Trophoblast cell (in vitro differentiated cells and primary cell): ENCODE results near the gene REEP1.
A peak's percentile ranks its signal among the peaks of the same experiment; 100 is the strongest.

Source experiments
- DNase-seq, 2 donors: peaks; one replicate each; pipeline ENCODE4 v3.0.0-alpha.2; 2016
- H2AFZ ChIP-seq: 2 replicates; pipeline ENCODE4 v1.6.1; 2013; ENCODE audit warnings: low read length, moderate library complexity, mild to moderate bottlenecking; ENCODE audit not compliant: insufficient read depth, poor library complexity
- H2AK5ac ChIP-seq: 2 replicates; pipeline ENCODE4 v1.6.1; 2013; ENCODE audit warnings: mild to moderate bottlenecking, low read length
- H2BK120ac ChIP-seq: 2 replicates; pipeline ENCODE4 v1.6.1; 2013; ENCODE audit warnings: low read length, mild to moderate bottlenecking, moderate library complexity; ENCODE audit not compliant: insufficient read depth, poor library complexity
- H2BK12ac ChIP-seq: 2 replicates; pipeline ENCODE4 v1.6.1; 2013; ENCODE audit warnings: mild to moderate bottlenecking, low read length, moderate library complexity
- H2BK5ac ChIP-seq: 2 replicates; pipeline ENCODE4 v1.6.1; 2013; ENCODE audit warnings: low read length, low read depth, moderate library complexity, mild to moderate bottlenecking; ENCODE audit not compliant: poor library complexity
- H3K14ac ChIP-seq: 2 replicates; pipeline ENCODE4 v1.6.1; 2013; ENCODE audit warnings: mild to moderate bottlenecking, low read length
- H3K18ac ChIP-seq: 2 replicates; pipeline ENCODE4 v1.6.1; 2013; ENCODE audit warnings: mild to moderate bottlenecking, low read length
- H3K23ac ChIP-seq: 2 replicates; pipeline ENCODE4 v1.6.1; 2013; ENCODE audit warnings: low read length
- H3K27ac ChIP-seq: 2 replicates; pipeline ENCODE4 v1.5.1; 2013; ENCODE audit warnings: low read depth, mild to moderate bottlenecking, inconsistent platforms, low read length, moderate library complexity
- H3K27me3 ChIP-seq: 2 replicates; pipeline ENCODE4 v1.6.1; 2013; ENCODE audit warnings: inconsistent platforms, mild to moderate bottlenecking, low read length, moderate library complexity; ENCODE audit not compliant: insufficient read depth
- H3K36me3 ChIP-seq, 2 experiments: 1 replicate in 1 of 2; 2 replicates in 1 of 2; pipeline ENCODE4 v1.6.1; 2013; ENCODE audit warnings: low read length in 2 of 2, mild to moderate bottlenecking in 2 of 2, moderate library complexity in 1 of 2; ENCODE audit not compliant: insufficient read depth in 2 of 2, control insufficient read depth in 1 of 2
- H3K4ac ChIP-seq: 2 replicates; pipeline ENCODE4 v1.6.1; 2013; ENCODE audit warnings: low read depth, mild to moderate bottlenecking, low read length, moderate library complexity
- H3K4me1 ChIP-seq, 2 experiments: 1 replicate in 1 of 2; 2 replicates in 1 of 2; pipeline ENCODE4 v1.6.1; 2013; ENCODE audit warnings: low read length in 2 of 2, mild to moderate bottlenecking in 2 of 2, moderate library complexity in 1 of 2; ENCODE audit not compliant: insufficient read depth in 2 of 2, control insufficient read depth in 1 of 2
- H3K4me2 ChIP-seq: 2 replicates; pipeline ENCODE4 v1.6.1; 2013; ENCODE audit warnings: inconsistent platforms, mild to moderate bottlenecking, low read length, moderate library complexity
- H3K4me3 ChIP-seq: 2 replicates; pipeline ENCODE4 v1.5.1; 2013; ENCODE audit warnings: mild to moderate bottlenecking, low read depth, low read length, inconsistent platforms
- H3K79me1 ChIP-seq: one replicate; pipeline ENCODE4 v1.6.1; 2013; ENCODE audit warnings: low read length
- H3K79me2 ChIP-seq: 2 replicates; pipeline ENCODE4 v1.6.1; 2013; ENCODE audit warnings: low read length, mild to moderate bottlenecking; ENCODE audit not compliant: control insufficient read depth, insufficient read depth, poor library complexity
- H3K9ac ChIP-seq: 2 replicates; pipeline ENCODE4 v1.6.1; 2013; ENCODE audit warnings: mild to moderate bottlenecking, low read length
- H3K9me3 ChIP-seq: 2 replicates; pipeline ENCODE4 v1.6.1; 2013; ENCODE audit warnings: low read depth, mild to moderate bottlenecking, control low read depth, inconsistent platforms, low read length; ENCODE audit not compliant: insufficient read depth
- H4K12ac ChIP-seq: 2 replicates; pipeline ENCODE4 v1.6.1; 2013; ENCODE audit warnings: low read depth, mild to moderate bottlenecking, low read length, moderate library complexity
- H4K8ac ChIP-seq: 2 replicates; pipeline ENCODE4 v1.6.1; 2013; ENCODE audit warnings: low read depth, mild to moderate bottlenecking, low read length, moderate library complexity
- H4K91ac ChIP-seq: one replicate; pipeline ENCODE4 v1.6.1; 2013; ENCODE audit warnings: low read depth, mild to moderate bottlenecking, low read length, moderate library complexity
- WGBS: extraction: QIAGEN DNeasy Blood & Tissue Kit; methylation state at CpG from one replicate; pipeline ENCODE4 v1.1.7; 2013; ENCODE audit warnings: missing lambda C conversion rate; ENCODE audit not compliant: insufficient read length, insufficient coverage; ENCODE audit errors: extremely low coverage; 5-methylcytosine and 5-hydroxymethylcytosine counted together

Gene REEP1

GRCh38 chr2:86313341-86313740 is 24.1 kb downstream of the REEP1 start:
- H3K18ac ChIP-seq = no peak overlapping the region
- no peaks in the 10 kb centered on the region for H3K79me1 ChIP-seq
- H3K27ac ChIP-seq = no peak overlapping the region
- DNase-seq = no peak
- H2BK5ac ChIP-seq = no peak overlapping the region
- no peak overlapping the region for H3K4ac ChIP-seq
- H2BK12ac ChIP-seq = no peak overlapping the region
- no peak overlapping the region for H4K12ac ChIP-seq
- H2AK5ac ChIP-seq = no peak overlapping the region
- H2BK120ac ChIP-seq = no peak overlapping the region
- no peaks in the 10 kb centered on the region for H3K9me3 ChIP-seq
- H3K4me1 ChIP-seq = no peaks in the 10 kb centered on the region
- H2AFZ ChIP-seq = no peak overlapping the region
- no peak overlapping the region for H4K8ac ChIP-seq
- H3K27me3 ChIP-seq = no peaks in the 10 kb centered on the region
- no peak overlapping the region for H3K23ac ChIP-seq
- no peak overlapping the region for H3K4me3 ChIP-seq
- no peak overlapping the region for H3K9ac ChIP-seq
- H3K79me2 ChIP-seq = no peaks in the 10 kb centered on the region
- no peak overlapping the region for H3K14ac ChIP-seq
- H4K91ac ChIP-seq = no peak overlapping the region
- WGBS = no CpG with 5 or more reads among the region's 2 CpGs
- H3K4me2 ChIP-seq = no peak overlapping the region
- H3K36me3 ChIP-seq = no peaks in the 10 kb centered on the region

GRCh38 chr2:86311879-86312278 is 25.5 kb downstream of the REEP1 start:
- Histone ChIP-seq H2BK5ac (no peak overlapping the region), H3K4me2 (no peak overlapping the region)

DNA sequence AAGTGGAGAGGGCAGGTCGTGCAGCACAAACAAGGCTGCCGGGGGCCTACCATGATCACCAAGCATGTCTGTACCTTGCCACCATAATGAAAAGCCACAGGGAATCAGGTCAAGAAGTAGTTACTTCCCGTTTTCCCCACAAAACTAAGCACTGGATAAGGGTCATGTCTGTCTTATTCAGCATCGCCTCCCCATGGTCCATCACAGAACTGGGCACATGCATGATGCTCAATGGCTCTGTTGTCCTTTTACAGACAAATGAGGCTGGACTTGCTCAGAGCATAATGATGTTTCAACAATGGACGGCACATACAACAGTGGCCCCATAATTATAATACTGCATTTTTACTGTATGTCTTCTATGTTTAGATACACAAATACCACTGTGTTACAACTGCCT is 27.5 kb downstream of the REEP1 start:
- H2BK5ac ChIP-seq = no peak overlapping the region
- H3K4me1 ChIP-seq = no peaks in the 10 kb centered on the region
- no peak overlapping the region for H2AK5ac ChIP-seq
- no peak overlapping the region for H2BK12ac ChIP-seq
- no peak overlapping the region for H3K14ac ChIP-seq
- no peaks in the 10 kb centered on the region for H3K27me3 ChIP-seq
- no peak overlapping the region for H3K4me3 ChIP-seq
- H3K36me3 ChIP-seq = no peaks in the 10 kb centered on the region
- H2AFZ ChIP-seq = no peak overlapping the region
- no peak for DNase-seq
- H3K27ac ChIP-seq = no peak overlapping the region
- no peaks in the 10 kb centered on the region for H3K79me1 ChIP-seq
- H3K23ac ChIP-seq = no peak overlapping the region
- H2BK120ac ChIP-seq = no peak overlapping the region
- H3K9me3 ChIP-seq = no peaks in the 10 kb centered on the region
- H3K9ac ChIP-seq = no peak overlapping the region
- H3K4ac ChIP-seq = no peak overlapping the region
- no peaks in the 10 kb centered on the region for H3K79me2 ChIP-seq
- H4K8ac ChIP-seq = no peak overlapping the region
- no peak overlapping the region for H4K91ac ChIP-seq
- no peak overlapping the region for H4K12ac ChIP-seq
- H3K18ac ChIP-seq = no peak overlapping the region
- WGBS = no CpG with 5 or more reads among the region's 5 CpGs
- no peak overlapping the region for H3K4me2 ChIP-seq

More at GRCh38 chr2:86311879-86312278, 25.5 kb downstream of the REEP1 start:
- Histone ChIP-seq H3K79me2 (no peaks in the 10 kb centered on the region), H2AK5ac (no peak overlapping the region), H2BK12ac (no peak overlapping the region), H3K23ac (peak overlapping the region; percentile 34), H4K8ac (no peak overlapping the region), H3K4me3 (no peak overlapping the region), H3K4me1 (no peaks in the 10 kb centered on the region), H2AFZ (no peak overlapping the region), H4K91ac (no peak overlapping the region), H3K9me3 (no peaks in the 10 kb centered on the region), H3K4ac (no peak overlapping the region), H3K9ac (no peak overlapping the region), H3K27ac (no peak overlapping the region), H2BK120ac (no peak overlapping the region), H3K14ac (no peak overlapping the region), H4K12ac (no peak overlapping the region), H3K27me3 (no peaks in the 10 kb centered on the region), H3K36me3 (no peaks in the 10 kb centered on the region), H3K18ac (no peak overlapping the region), H3K79me1 (no peaks in the 10 kb centered on the region)
- DNase-seq = no peak
- WGBS = no CpG with 5 or more reads among the region's 4 CpGs

DNA sequence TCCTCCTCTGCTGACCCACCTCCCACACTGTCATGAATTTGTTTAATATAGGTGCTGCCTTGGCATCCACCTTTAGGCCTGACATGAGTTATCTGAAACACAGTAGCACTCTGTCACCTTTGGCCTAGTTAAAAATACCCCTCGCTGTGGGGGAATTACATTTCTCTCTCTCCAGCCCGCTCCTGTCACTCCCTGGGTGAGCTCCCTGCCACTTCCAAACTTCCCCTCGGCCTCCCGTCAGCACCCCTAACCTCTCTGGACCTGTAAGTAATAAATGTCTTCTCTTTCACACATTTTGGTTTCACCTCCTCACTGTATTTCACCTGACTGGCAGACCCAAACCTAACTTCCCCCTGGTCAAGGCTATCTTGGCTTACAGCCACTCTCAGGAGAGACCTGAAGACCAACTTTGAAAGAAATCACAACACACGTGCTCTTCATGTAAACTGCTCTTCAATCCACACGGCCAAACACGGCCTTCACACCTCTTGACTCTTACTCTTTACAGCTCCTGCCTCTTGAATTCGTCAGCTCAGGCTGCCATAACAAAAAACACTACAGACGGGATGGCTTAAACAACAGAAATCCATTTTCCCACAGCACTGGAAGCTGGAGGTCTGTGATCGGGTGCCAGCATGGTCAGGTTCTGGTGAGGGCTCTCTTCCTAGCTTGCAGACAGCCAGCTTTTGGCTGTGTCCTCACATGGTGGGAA is 28.3 kb downstream of the REEP1 start:
- Histone ChIP-seq H3K4me3 (no peak overlapping the region), H3K4me2 (no peak overlapping the region), H3K18ac (no peak overlapping the region), H4K8ac (no peak overlapping the region), H3K27ac (no peak overlapping the region), H3K9ac (no peak overlapping the region), H2BK5ac (no peak overlapping the region), H3K27me3 (no peaks in the 10 kb centered on the region), H3K23ac (no peak overlapping the region), H4K12ac (no peak overlapping the region), H2BK120ac (no peak overlapping the region), H3K36me3 (no peaks in the 10 kb centered on the region), H3K79me1 (no peaks in the 10 kb centered on the region), H2AFZ (no peak overlapping the region), H2BK12ac (no peak overlapping the region), H4K91ac (no peak overlapping the region), H3K79me2 (no peaks in the 10 kb centered on the region), H3K4me1 (no peaks in the 10 kb centered on the region), H3K9me3 (no peaks in the 10 kb centered on the region), H3K14ac (no peak overlapping the region), H3K4ac (no peak overlapping the region), H2AK5ac (no peak overlapping the region)
- DNase-seq = no peak
- no CpG with 5 or more reads among the region's 10 CpGs for WGBS
